NB4 (cell line): ENCODE results near the gene SCLT1.

ENCODE experiments used
- DNase-seq: peaks from one replicate; pipeline ENCODE4 v3.0.0; 2010; ENCODE audit warnings: low read depth
- H3K4me3 ChIP-seq: one replicate; pipeline ENCODE4 v1.5.1; 2011; ENCODE audit warnings: mild to moderate bottlenecking, low read depth, low read length, moderate library complexity
- MYC ChIP-seq: IDR thresholded peaks from 2 replicates; pipeline ENCODE4 v1.6.1; 2011; ENCODE audit warnings: low read depth, low read length
- POLR2A ChIP-seq: IDR thresholded peaks from 2 replicates; pipeline ENCODE4 v1.6.1; 2011; ENCODE audit warnings: mild to moderate bottlenecking; ENCODE audit not compliant: insufficient read length; ENCODE audit errors: extremely low read depth
- TF ChIP-seq, protein P1 (sequence below): IDR thresholded peaks from one replicate; pipeline ENCODE4 v1.5.1; 2012; ENCODE audit warnings: low read depth, low read length
- TF ChIP-seq, protein P2 (sequence below): IDR thresholded peaks from 2 replicates; pipeline ENCODE4 v1.6.1; 2011; ENCODE audit warnings: low read depth, low read length

The SCLT1 gene

GRCh38 chr4:128981377-128981776, 112.0 kb downstream of the SCLT1 start:
- TF ChIP-seq, protein P1, sequence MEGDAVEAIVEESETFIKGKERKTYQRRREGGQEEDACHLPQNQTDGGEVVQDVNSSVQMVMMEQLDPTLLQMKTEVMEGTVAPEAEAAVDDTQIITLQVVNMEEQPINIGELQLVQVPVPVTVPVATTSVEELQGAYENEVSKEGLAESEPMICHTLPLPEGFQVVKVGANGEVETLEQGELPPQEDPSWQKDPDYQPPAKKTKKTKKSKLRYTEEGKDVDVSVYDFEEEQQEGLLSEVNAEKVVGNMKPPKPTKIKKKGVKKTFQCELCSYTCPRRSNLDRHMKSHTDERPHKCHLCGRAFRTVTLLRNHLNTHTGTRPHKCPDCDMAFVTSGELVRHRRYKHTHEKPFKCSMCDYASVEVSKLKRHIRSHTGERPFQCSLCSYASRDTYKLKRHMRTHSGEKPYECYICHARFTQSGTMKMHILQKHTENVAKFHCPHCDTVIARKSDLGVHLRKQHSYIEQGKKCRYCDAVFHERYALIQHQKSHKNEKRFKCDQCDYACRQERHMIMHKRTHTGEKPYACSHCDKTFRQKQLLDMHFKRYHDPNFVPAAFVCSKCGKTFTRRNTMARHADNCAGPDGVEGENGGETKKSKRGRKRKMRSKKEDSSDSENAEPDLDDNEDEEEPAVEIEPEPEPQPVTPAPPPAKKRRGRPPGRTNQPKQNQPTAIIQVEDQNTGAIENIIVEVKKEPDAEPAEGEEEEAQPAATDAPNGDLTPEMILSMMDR = no peak
- TF ChIP-seq, protein P2, sequence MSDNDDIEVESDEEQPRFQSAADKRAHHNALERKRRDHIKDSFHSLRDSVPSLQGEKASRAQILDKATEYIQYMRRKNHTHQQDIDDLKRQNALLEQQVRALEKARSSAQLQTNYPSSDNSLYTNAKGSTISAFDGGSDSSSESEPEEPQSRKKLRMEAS = no peak
- TF ChIP-seq POLR2A (no peak), MYC (no peak)
- no peak for DNase-seq
- H3K4me3 ChIP-seq = no peak overlapping the region

GRCh38 chr4:128980816-128981326, 112.5 kb downstream of the SCLT1 start:
- TF ChIP-seq POLR2A (no peak), MYC (no peak)
- TF ChIP-seq, protein P2 = no peak
- TF ChIP-seq, protein P1 = no peak
- H3K4me3 ChIP-seq = no peak overlapping the region
- no peak for DNase-seq

- no peak for TF ChIP-seq MYC
- TF ChIP-seq POLR2A = no peak
- TF ChIP-seq, protein P1 = no peak
- no peak for DNase-seq
- H3K4me3 ChIP-seq = no peak overlapping the region
Measured at GRCh38 chr4:128979934-128980333, 113.4 kb downstream of the SCLT1 start.

DNA sequence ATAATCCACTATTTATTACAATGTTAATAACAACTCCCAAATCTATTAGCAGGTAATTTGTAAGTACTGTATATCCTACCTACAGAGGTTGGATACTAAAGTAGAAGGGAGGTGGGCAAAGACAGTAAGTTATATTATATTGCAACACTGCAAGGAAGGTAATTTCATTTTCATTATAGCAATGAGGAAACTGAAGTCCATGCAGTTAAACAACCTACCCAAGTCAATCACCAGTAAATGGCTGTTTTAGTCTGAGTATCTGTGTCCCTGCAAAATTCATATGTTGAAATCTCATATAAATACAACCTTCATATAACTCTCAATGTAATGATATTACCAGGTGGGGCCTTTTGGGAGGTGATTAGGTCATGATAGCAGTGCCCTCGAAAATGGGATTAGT, 114.4 kb downstream of the SCLT1 start:
- TF ChIP-seq MYC = no peak
- TF ChIP-seq, protein P2 = no peak
- TF ChIP-seq, protein P1 = no peak
- TF ChIP-seq POLR2A = no peak
- DNase-seq = no peak

GRCh38 chr4:128974136-128974581, 119.2 kb downstream of the SCLT1 start:
- TF ChIP-seq, protein P2 = no peak
- TF ChIP-seq POLR2A (no peak), MYC (no peak)
- TF ChIP-seq, protein P1 = no peak
- DNase-seq = no peak
- no peak overlapping the region for H3K4me3 ChIP-seq

More for the DNA sequence above, 114.4 kb downstream of the SCLT1 start:
- no peak overlapping the region for H3K4me3 ChIP-seq

DNA sequence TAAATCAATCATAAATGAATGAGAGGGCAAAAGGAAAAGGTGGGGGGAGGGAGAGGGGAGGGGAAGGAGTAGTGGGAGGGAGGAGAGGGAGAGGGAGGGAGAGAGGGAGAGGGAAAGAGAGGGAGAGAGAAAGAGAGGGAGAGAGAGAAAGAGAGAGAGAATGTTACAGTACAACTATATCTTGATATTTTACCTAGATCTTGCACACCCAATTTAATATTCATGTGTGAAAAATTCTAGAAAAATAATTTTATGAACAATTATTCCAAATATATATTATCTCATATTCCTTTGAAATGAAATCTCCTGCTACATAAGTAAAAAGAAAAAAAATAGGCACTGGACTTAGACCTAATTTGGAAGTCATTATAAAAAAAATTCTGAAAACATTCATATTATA, 120.0 kb downstream of the SCLT1 start:
- no peak overlapping the region for H3K4me3 ChIP-seq
- TF ChIP-seq, protein P1 = no peak
- DNase-seq = no peak
